DOHH2 (cell line): ENCODE data around the gene GFER.

Experiments
- H3F3A ChIP-seq: fragments of 200-600 bp; sonication (generic), shearing (Covaris generic); 2 replicates; pipeline ENCODE4 v1.6.0; 2016; ENCODE audit warnings: antibody characterized with exemption, mild to moderate bottlenecking; ENCODE audit not compliant: control insufficient read depth, insufficient read depth
- H3K27ac ChIP-seq: fragments of 200-600 bp; sonication (generic); 2 replicates; pipeline ENCODE4 v1.5.1; 2014; ENCODE audit warnings: low read depth, mild to moderate bottlenecking, low read length, moderate library complexity
- H3K27me3 ChIP-seq: fragments of 200-600 bp; sonication (generic); 2 replicates; pipeline ENCODE4 v1.6.1; 2014; ENCODE audit warnings: mild to moderate bottlenecking, low read length, mixed read lengths; ENCODE audit not compliant: control insufficient read depth
- H3K36me3 ChIP-seq: fragments of 200-600 bp; sonication (generic); 2 replicates; pipeline ENCODE4 v1.6.1; 2014; ENCODE audit warnings: mild to moderate bottlenecking, low read length, moderate library complexity, mixed read lengths; ENCODE audit not compliant: control insufficient read depth
- H3K4me1 ChIP-seq: fragments of 200-600 bp; sonication (generic); 2 replicates; pipeline ENCODE4 v1.6.1; 2014; ENCODE audit warnings: mild to moderate bottlenecking, low read length, mixed read lengths; ENCODE audit not compliant: control insufficient read depth
- H3K4me2 ChIP-seq: fragments of 200-600 bp; sonication (generic); 2 replicates; pipeline ENCODE4 v1.6.0; 2014; ENCODE audit warnings: mild to moderate bottlenecking, low read length, moderate library complexity
- H3K4me3 ChIP-seq: fragments of 200-600 bp; sonication (generic); 2 replicates; pipeline ENCODE4 v1.5.1; 2014; ENCODE audit warnings: mild to moderate bottlenecking, low read length, mixed read lengths
- H3K79me2 ChIP-seq: fragments of 200-600 bp; sonication (generic); 2 replicates; pipeline ENCODE4 v1.6.1; 2014; ENCODE audit warnings: mild to moderate bottlenecking, low read length, mixed read lengths; ENCODE audit not compliant: control insufficient read depth
- H3K9me2 ChIP-seq: fragments of 200-600 bp; sonication (generic); replicated peaks from 2 replicates; pipeline ENCODE4 v1.6.1; 2014; ENCODE audit warnings: mild to moderate bottlenecking, low read length, mixed read lengths; ENCODE audit not compliant: control insufficient read depth
- H3K9me3 ChIP-seq: fragments of 200-600 bp; sonication (generic); 2 replicates; pipeline ENCODE4 v1.6.1; 2014; ENCODE audit warnings: antibody characterized with exemption, low read length, mixed read lengths; ENCODE audit not compliant: control insufficient read depth, insufficient read depth
- H4K20me1 ChIP-seq: fragments of 200-600 bp; sonication (generic); 2 replicates; pipeline ENCODE4 v1.6.0; 2014; ENCODE audit warnings: low read depth, mild to moderate bottlenecking, antibody characterized with exemption, low read length, moderate library complexity; ENCODE audit not compliant: control insufficient read depth, insufficient read depth
- EZH2phosphoT487 ChIP-seq: fragments of 200-600 bp; sonication (generic); IDR thresholded peaks from 2 replicates; pipeline ENCODE4 v1.6.1; 2017; ENCODE audit warnings: borderline replicate concordance, mild to moderate bottlenecking, antibody characterized with exemption, low read length, moderate library complexity, mixed read lengths
- TF ChIP-seq, protein P1 (sequence below): fragments of 200-600 bp; sonication (generic); IDR thresholded peaks from one replicate; pipeline ENCODE4 v1.5.1; 2014; ENCODE audit warnings: antibody characterized with exemption, mild to moderate bottlenecking, low read depth, low read length; ENCODE audit not compliant: poor library complexity, severe bottlenecking

GFER gene

DNA sequence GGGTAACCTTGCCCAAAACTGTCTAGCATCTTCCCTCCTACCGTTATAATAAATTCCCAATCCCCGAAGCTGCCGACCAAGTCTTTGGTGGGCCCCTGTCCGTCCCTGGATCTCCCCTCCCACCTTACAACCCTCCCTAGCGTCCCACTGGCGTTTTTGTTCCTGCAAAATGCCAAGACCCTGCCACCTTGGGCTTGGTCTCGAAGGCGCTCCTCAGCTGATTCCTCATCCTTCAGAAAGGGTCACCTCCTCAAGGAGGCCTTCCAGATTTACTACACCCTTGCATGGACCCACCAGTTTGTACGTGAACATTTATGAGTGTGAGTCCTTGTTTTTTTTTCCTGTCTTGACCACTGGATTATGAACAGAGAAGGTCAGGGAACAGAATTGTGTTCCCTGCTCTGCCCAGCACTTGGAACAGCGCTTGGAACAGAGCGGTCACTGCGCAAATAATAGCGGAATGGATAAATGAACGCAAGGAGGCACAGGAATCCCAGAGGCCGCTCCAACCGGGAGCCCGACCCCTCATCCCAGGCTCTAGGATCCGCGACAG lies 926 bp upstream of the GFER start:
- Histone ChIP-seq H3K4me3 (peak overlapping the region; percentile 98), H3F3A (peaks cover 8% of the 10 kb centered on the region), H3K36me3 (peaks cover 36% of the 10 kb centered on the region), H3K27ac (no peak overlapping the region), H4K20me1 (no peaks in the 10 kb centered on the region), H3K79me2 (peaks cover 17% of the 10 kb centered on the region), H3K9me2 (no peaks in the 10 kb centered on the region), H3K4me1 (peaks cover 25% of the 10 kb centered on the region), H3K9me3 (no peaks in the 10 kb centered on the region), H3K27me3 (peaks cover 37% of the 10 kb centered on the region), H3K4me2 (peak overlapping the region; percentile 99)
- no peak for TF ChIP-seq EZH2phosphoT487
- TF ChIP-seq, protein P1, sequence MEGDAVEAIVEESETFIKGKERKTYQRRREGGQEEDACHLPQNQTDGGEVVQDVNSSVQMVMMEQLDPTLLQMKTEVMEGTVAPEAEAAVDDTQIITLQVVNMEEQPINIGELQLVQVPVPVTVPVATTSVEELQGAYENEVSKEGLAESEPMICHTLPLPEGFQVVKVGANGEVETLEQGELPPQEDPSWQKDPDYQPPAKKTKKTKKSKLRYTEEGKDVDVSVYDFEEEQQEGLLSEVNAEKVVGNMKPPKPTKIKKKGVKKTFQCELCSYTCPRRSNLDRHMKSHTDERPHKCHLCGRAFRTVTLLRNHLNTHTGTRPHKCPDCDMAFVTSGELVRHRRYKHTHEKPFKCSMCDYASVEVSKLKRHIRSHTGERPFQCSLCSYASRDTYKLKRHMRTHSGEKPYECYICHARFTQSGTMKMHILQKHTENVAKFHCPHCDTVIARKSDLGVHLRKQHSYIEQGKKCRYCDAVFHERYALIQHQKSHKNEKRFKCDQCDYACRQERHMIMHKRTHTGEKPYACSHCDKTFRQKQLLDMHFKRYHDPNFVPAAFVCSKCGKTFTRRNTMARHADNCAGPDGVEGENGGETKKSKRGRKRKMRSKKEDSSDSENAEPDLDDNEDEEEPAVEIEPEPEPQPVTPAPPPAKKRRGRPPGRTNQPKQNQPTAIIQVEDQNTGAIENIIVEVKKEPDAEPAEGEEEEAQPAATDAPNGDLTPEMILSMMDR = no peak

GRCh38 chr16:1984347-1985225 lies 593 bp downstream of the GFER start:
- no peaks in the 10 kb centered on the region for H4K20me1 ChIP-seq
- H3K4me2 ChIP-seq = peak overlapping the region; percentile 99
- H3K79me2 ChIP-seq = peaks cover 17% of the 10 kb centered on the region
- peak overlapping the region; percentile 98 for H3K4me3 ChIP-seq
- no peaks in the 10 kb centered on the region for H3K9me3 ChIP-seq
- H3K27me3 ChIP-seq = peaks cover 44% of the 10 kb centered on the region
- peaks cover 17% of the 10 kb centered on the region for H3F3A ChIP-seq
- H3K9me2 ChIP-seq = no peaks in the 10 kb centered on the region
- H3K36me3 ChIP-seq = peaks cover 27% of the 10 kb centered on the region
- TF ChIP-seq, protein P1 = no peak
- no peak for TF ChIP-seq EZH2phosphoT487
- peaks cover 30% of the 10 kb centered on the region for H3K4me1 ChIP-seq
- peak overlapping the region; percentile 37 for H3K27ac ChIP-seq

DNA sequence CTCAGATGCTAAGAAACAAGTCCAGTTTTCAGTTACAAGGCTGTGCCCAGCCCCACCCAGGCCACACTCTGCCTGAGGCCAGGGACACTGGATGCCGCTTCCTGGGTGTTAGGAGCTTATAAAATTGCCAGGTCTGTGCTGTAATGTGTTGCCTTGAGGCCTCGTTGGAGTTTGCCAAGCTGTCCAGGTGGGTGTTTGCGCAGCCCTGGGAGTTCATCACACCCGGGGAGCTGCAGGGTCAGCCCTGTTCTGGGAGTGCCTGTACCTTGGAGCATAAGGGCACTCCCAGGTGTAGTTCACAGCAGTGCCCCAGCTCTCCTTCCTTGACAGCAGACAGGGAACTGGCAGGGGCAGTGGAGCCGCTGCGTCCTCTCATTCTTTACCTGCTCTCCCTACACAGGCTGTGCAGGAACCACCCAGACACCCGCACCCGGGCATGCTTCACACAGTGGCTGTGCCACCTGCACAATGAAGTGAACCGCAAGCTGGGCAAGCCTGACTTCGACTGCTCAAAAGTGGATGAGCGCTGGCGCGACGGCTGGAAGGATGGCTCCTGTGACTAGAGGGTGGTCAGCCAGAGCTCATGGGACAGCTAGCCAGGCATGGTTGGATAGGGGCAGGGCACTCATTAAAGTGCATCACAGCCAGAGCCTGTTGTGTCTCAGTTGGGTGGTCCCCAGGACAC lies 1.6 kb downstream of the GFER start:
- Histone ChIP-seq H3K36me3 (peaks cover 27% of the 10 kb centered on the region), H3K9me3 (no peaks in the 10 kb centered on the region), H3K4me3 (peak overlapping the region; percentile 98), H3K4me1 (peaks cover 34% of the 10 kb centered on the region), H3K27me3 (peaks cover 45% of the 10 kb centered on the region), H3K4me2 (peak overlapping the region; percentile 99), H4K20me1 (no peaks in the 10 kb centered on the region), H3F3A (peaks cover 17% of the 10 kb centered on the region), H3K27ac (no peak overlapping the region), H3K79me2 (peaks cover 17% of the 10 kb centered on the region), H3K9me2 (no peaks in the 10 kb centered on the region)
- TF ChIP-seq, protein P1 = no peak
- no peak for TF ChIP-seq EZH2phosphoT487
